Neuronal stem cell (in vitro differentiated cells): ENCODE results near the gene NTN1.
"Not testable (repeated sequence)": the region's sequence is repeated elsewhere in the genome, so short reads cannot be mapped to it uniquely, and the experiment has no call there.

Experiments used
- DNase-seq: peaks from one replicate; pipeline ENCODE4 v3.0.0-alpha.2; 2013; ENCODE audit warnings: low spot score
- H2AFZ ChIP-seq: one replicate; pipeline ENCODE4 v1.6.1; 2013; ENCODE audit warnings: mild to moderate bottlenecking, low read length, inconsistent platforms
- H2AK5ac ChIP-seq: 2 replicates; pipeline ENCODE4 v1.6.1; 2013; ENCODE audit warnings: low read depth, mild to moderate bottlenecking, inconsistent platforms, low read length, moderate library complexity, mixed read lengths
- H2BK120ac ChIP-seq: 2 replicates; pipeline ENCODE4 v1.6.1; 2013; ENCODE audit warnings: low read depth, mild to moderate bottlenecking, inconsistent platforms, low read length, moderate library complexity, mixed read lengths
- H2BK12ac ChIP-seq: one replicate; pipeline ENCODE4 v1.6.1; 2013; ENCODE audit warnings: low read length, inconsistent platforms
- H2BK15ac ChIP-seq: 2 replicates; pipeline ENCODE4 v1.6.1; 2013; ENCODE audit warnings: mild to moderate bottlenecking, low read length, inconsistent platforms, mixed read lengths
- H2BK5ac ChIP-seq: one replicate; pipeline ENCODE4 v1.6.1; 2013; ENCODE audit warnings: inconsistent platforms, mild to moderate bottlenecking, low read length, moderate library complexity
- H3K14ac ChIP-seq: one replicate; pipeline ENCODE4 v1.6.1; 2013; ENCODE audit warnings: low read length, inconsistent platforms
- H3K18ac ChIP-seq: 2 replicates; pipeline ENCODE4 v1.6.1; 2013; ENCODE audit warnings: low read length, inconsistent platforms
- H3K23ac ChIP-seq: 2 replicates; pipeline ENCODE4 v1.6.1; 2013; ENCODE audit warnings: low read depth, mild to moderate bottlenecking, mixed read lengths, low read length, inconsistent platforms; ENCODE audit not compliant: poor library complexity
- H3K27ac ChIP-seq: replicated peaks from 3 replicates; pipeline ENCODE4 v1.5.1; 2013; ENCODE audit warnings: low read length, inconsistent platforms
- H3K27me3 ChIP-seq, 3 experiments: 2 replicates each; pipeline ENCODE4 v1.6.1; 2013; ENCODE audit warnings: low read length in 3 of 3, mild to moderate bottlenecking in 2 of 3, inconsistent platforms in 1 of 3, low read depth in 1 of 3, mixed read lengths in 1 of 3, moderate library complexity in 1 of 3; ENCODE audit not compliant: control insufficient read depth in 3 of 3, insufficient read depth in 3 of 3
- H3K36me3 ChIP-seq, 2 donors: replicated peaks in 1 of 2; 2 replicates each; pipeline ENCODE4 v1.6.1; 2013; ENCODE audit warnings: low read length in 2 of 2; ENCODE audit not compliant: control insufficient read depth in 2 of 2, insufficient read depth in 2 of 2
- H3K4ac ChIP-seq: 2 replicates; pipeline ENCODE4 v1.6.1; 2013; ENCODE audit warnings: inconsistent platforms, mild to moderate bottlenecking, low read length, moderate library complexity
- H3K4me1 ChIP-seq, 2 donors: 1 replicate in 1 of 2; 2 replicates in 1 of 2; pipeline ENCODE4 v1.6.1; 2013; ENCODE audit warnings: low read length in 2 of 2, low read depth in 1 of 2; ENCODE audit not compliant: control insufficient read depth in 2 of 2, insufficient read depth in 1 of 2
- H3K4me2 ChIP-seq: one replicate; pipeline ENCODE4 v1.6.1; 2013; ENCODE audit warnings: mild to moderate bottlenecking, low read length, inconsistent platforms; ENCODE audit not compliant: insufficient read depth, poor library complexity, severe bottlenecking
- H3K4me3 ChIP-seq, 2 donors: 2 replicates each; pipeline ENCODE4 v1.5.1; 2013; ENCODE audit warnings: low read length in 2 of 2, mild to moderate bottlenecking in 2 of 2, inconsistent platforms in 1 of 2, moderate library complexity in 1 of 2
- H3K79me1 ChIP-seq: one replicate; pipeline ENCODE4 v1.6.1; 2013; ENCODE audit warnings: low read depth, mild to moderate bottlenecking, inconsistent platforms, low read length, moderate library complexity
- H3K9ac ChIP-seq: one replicate; pipeline ENCODE4 v1.6.1; 2013; ENCODE audit warnings: mild to moderate bottlenecking, low read depth, low read length, inconsistent platforms; ENCODE audit not compliant: poor library complexity
- H3K9me3 ChIP-seq, 2 donors: replicated peaks in 1 of 2; 2 replicates each; pipeline versions ENCODE3 to v1.6.1; 2013; ENCODE audit warnings: low read length in 2 of 2, mild to moderate bottlenecking in 2 of 2, inconsistent platforms in 1 of 2, low read depth in 1 of 2, mixed read lengths in 1 of 2, moderate library complexity in 1 of 2; ENCODE audit not compliant: control insufficient read depth in 2 of 2, insufficient read depth in 1 of 2
- H4K8ac ChIP-seq: one replicate; pipeline ENCODE4 v1.6.1; 2013; ENCODE audit warnings: low read depth, mild to moderate bottlenecking, inconsistent platforms, low read length, moderate library complexity
- H4K91ac ChIP-seq: one replicate; pipeline ENCODE4 v1.6.1; 2013; ENCODE audit warnings: low read length, low read depth, mild to moderate bottlenecking, inconsistent platforms; ENCODE audit not compliant: poor library complexity
- WGBS, 2 donors: extraction: QIAGEN DNeasy Blood & Tissue Kit; methylation state at CpG; one replicate each; pipeline ENCODE4 v1.1.7; 2013; ENCODE audit warnings: missing lambda C conversion rate in 2 of 2, mixed read lengths in 1 of 2; ENCODE audit not compliant: insufficient read length in 2 of 2, insufficient replicate concordance in 1 of 2; ENCODE audit errors: extremely low coverage in 2 of 2; 5-methylcytosine and 5-hydroxymethylcytosine counted together

NTN1 gene

GRCh38 chr17:8988263-8988935 is 32.9 kb upstream of the NTN1 start:
- H3K4me1 ChIP-seq, H3K4me3 ChIP-seq, H3K79me1 ChIP-seq, H2BK15ac ChIP-seq, H2BK5ac ChIP-seq, H3K14ac ChIP-seq, H2AK5ac ChIP-seq, H3K18ac ChIP-seq, H3K4ac ChIP-seq, H3K36me3 ChIP-seq, H4K8ac ChIP-seq, DNase-seq, H3K27me3 ChIP-seq, H3K4me2 ChIP-seq, H2AFZ ChIP-seq, H3K9ac ChIP-seq, H3K27ac ChIP-seq, H3K23ac ChIP-seq, H3K9me3 ChIP-seq, H2BK12ac ChIP-seq, H2BK120ac ChIP-seq, H4K91ac ChIP-seq: not testable (repeated sequence)
- no CpG with 5 or more reads among the region's 2 CpGs for WGBS, 2 donors

- Histone ChIP-seq H3K9ac (no peak overlapping the region), H2AK5ac (no peak overlapping the region), H3K27me3 (no peaks in the 10 kb centered on the region), H2BK5ac (no peak overlapping the region), H3K4me2 (no peak overlapping the region), H3K18ac (peak overlapping the region; percentile 52), H3K14ac (no peak overlapping the region), H2BK15ac (no peak overlapping the region), H3K23ac (no peak overlapping the region), H3K4me3 (no peak overlapping the region), H3K9me3 (peaks cover 0 to 2% of the 10 kb centered on the region in 2 donors), H2AFZ (no peak overlapping the region), H4K91ac (no peak overlapping the region), H3K4me1 (peaks cover 0 to 5% of the 10 kb centered on the region in 2 donors), H3K27ac (no peak overlapping the region), H3K79me1 (no peaks in the 10 kb centered on the region), H2BK12ac (no peak overlapping the region), H4K8ac (peak overlapping the region; percentile 5), H3K36me3 (no peaks in the 10 kb centered on the region), H2BK120ac (no peak overlapping the region), H3K4ac (no peak overlapping the region)
- no CpG with 5 or more reads among the region's 10 CpGs for WGBS, 2 donors
- DNase-seq, result peak; percentile 64
Observed at GRCh38 chr17:8991514-8992285, 29.6 kb upstream of the NTN1 start.

GRCh38 chr17:8994319-8994718 is 27.0 kb upstream of the NTN1 start:
- Histone ChIP-seq H3K4me2 (no peak overlapping the region), H2BK120ac (no peak overlapping the region), H3K27me3 (no peaks in the 10 kb centered on the region), H3K4ac (no peak overlapping the region), H3K4me1 (peaks cover 0 to 5% of the 10 kb centered on the region in 2 donors), H2AK5ac (no peak overlapping the region), H3K18ac (no peak overlapping the region), H2AFZ (no peak overlapping the region), H4K8ac (no peak overlapping the region), H3K79me1 (no peaks in the 10 kb centered on the region), H3K27ac (no peak overlapping the region), H3K23ac (no peak overlapping the region), H4K91ac (no peak overlapping the region), H2BK15ac (no peak overlapping the region), H3K4me3 (no peak overlapping the region), H3K9me3 (peaks cover 0 to 2% of the 10 kb centered on the region in 2 donors), H2BK12ac (no peak overlapping the region), H3K9ac (no peak overlapping the region), H2BK5ac (no peak overlapping the region), H3K36me3 (no peaks in the 10 kb centered on the region), H3K14ac (no peak overlapping the region)
- DNase-seq, result peak; percentile 54
- WGBS, 2 donors, result no CpG with 5 or more reads among the region's 7 CpGs

GRCh38 chr17:8995711-8996110 is 25.6 kb upstream of the NTN1 start:
- no peak overlapping the region for H3K4ac ChIP-seq
- no peak overlapping the region for H2BK15ac ChIP-seq
- no peak overlapping the region for H4K8ac ChIP-seq
- no peak overlapping the region for H4K91ac ChIP-seq
- no peak for DNase-seq
- H3K79me1 ChIP-seq, result no peaks in the 10 kb centered on the region
- H2BK5ac ChIP-seq, result no peak overlapping the region
- H3K9ac ChIP-seq, result no peak overlapping the region
- H3K4me2 ChIP-seq, result no peak overlapping the region
- no peak overlapping the region for H2BK120ac ChIP-seq
- peaks cover 0 to 5% of the 10 kb centered on the region in 2 donors for H3K4me1 ChIP-seq
- H2AK5ac ChIP-seq, result no peak overlapping the region
- WGBS, 2 donors, result no CpG with 5 or more reads among the region's 7 CpGs
- H2BK12ac ChIP-seq, result no peak overlapping the region
- no peak overlapping the region for H3K14ac ChIP-seq
- H3K23ac ChIP-seq, result no peak overlapping the region
- no peak overlapping the region for H3K18ac ChIP-seq
- H2AFZ ChIP-seq, result no peak overlapping the region
- peaks cover 2 to 6% of the 10 kb centered on the region in 2 donors for H3K9me3 ChIP-seq
- H3K27ac ChIP-seq, result no peak overlapping the region
- H3K4me3 ChIP-seq, result no peak overlapping the region
- H3K27me3 ChIP-seq, result no peaks in the 10 kb centered on the region
- no peaks in the 10 kb centered on the region for H3K36me3 ChIP-seq
